CD8-positive, alpha-beta memory T cell (primary cell): Measurements from ENCODE around the gene SPATA16. TPM values are rescaled to one million over a fixed set of nuclear protein-coding genes. Genes with fewer than 3 reads are reported as not detected.
"Not testable (repeated sequence)": the region's sequence is repeated elsewhere in the genome, so short reads cannot be mapped to it uniquely, and the experiment has no call there.

ENCODE experiments used
- CTCF ChIA-PET: fragments of 350-600 bp; sonication (Branson Sonifier 250); formaldehyde crosslinking; loops from one replicate; lab custom pipeline; 2021; ENCODE audit warnings: antibody characterized with exemption; lab: Charles Lee
- POLR2A ChIA-PET: fragments of 350-600 bp; sonication (Branson Sonifier 250); formaldehyde crosslinking; loops from one replicate; lab custom pipeline; 2021; ENCODE audit warnings: antibody characterized with exemption; lab: Charles Lee
- DNase-seq, 5 donors: peaks; one replicate each; pipeline versions ENCODE4 v3.0.0 to v3.0.0-alpha.2; 2020 to 2022; ENCODE audit warnings: mixed read lengths in 1 of 5
- H3K27ac ChIP-seq: one replicate; pipeline ENCODE4 v1.7.0; 2013; ENCODE audit warnings: low read depth, mild to moderate bottlenecking, low read length, moderate library complexity
- H3K27me3 ChIP-seq: 2 replicates; pipeline ENCODE4 v1.7.0; 2013; ENCODE audit warnings: low read length, mild to moderate bottlenecking; ENCODE audit not compliant: insufficient read depth, poor library complexity, severe bottlenecking
- H3K36me3 ChIP-seq: 2 replicates; pipeline ENCODE4 v1.7.0; 2013; ENCODE audit warnings: mild to moderate bottlenecking, low read length, moderate library complexity; ENCODE audit not compliant: insufficient read depth
- H3K4me1 ChIP-seq: 2 replicates; pipeline ENCODE4 v1.7.0; 2013; ENCODE audit warnings: mild to moderate bottlenecking, low read length, moderate library complexity; ENCODE audit not compliant: insufficient read depth
- H3K4me3 ChIP-seq: 2 replicates; pipeline ENCODE4 v1.7.0; 2013; ENCODE audit warnings: mild to moderate bottlenecking, low read length
- H3K9me3 ChIP-seq: 2 replicates; pipeline ENCODE4 v1.7.0; 2013; ENCODE audit warnings: mild to moderate bottlenecking, low read length
- H3K27ac Mint-ChIP-seq, 8 donors: one replicate each; pipeline ENCODE4 v1.8.0; 2020 to 2021; ENCODE audit warnings: mixed read lengths in 8 of 8, mild to moderate bottlenecking in 6 of 8, inconsistent platforms in 3 of 8, moderate library complexity in 3 of 8
- H3K27me3 Mint-ChIP-seq, 2 donors: one replicate each; pipeline ENCODE4 v1.8.0; 2020 to 2021; ENCODE audit warnings: mixed read lengths in 2 of 2, mild to moderate bottlenecking in 1 of 2, moderate library complexity in 1 of 2
- H3K36me3 Mint-ChIP-seq, 3 donors: one replicate each; pipeline ENCODE4 v1.8.0; 2020 to 2021; ENCODE audit warnings: mixed read lengths in 3 of 3, inconsistent platforms in 1 of 3, mild to moderate bottlenecking in 1 of 3
- H3K4me1 Mint-ChIP-seq, 3 donors: one replicate each; pipeline ENCODE4 v1.8.0; 2020 to 2021; ENCODE audit warnings: mixed read lengths in 3 of 3, inconsistent platforms in 1 of 3, mild to moderate bottlenecking in 1 of 3
- H3K4me3 Mint-ChIP-seq, 7 donors: one replicate each; pipeline ENCODE4 v1.8.0; 2020 to 2021; ENCODE audit warnings: mixed read lengths in 7 of 7, mild to moderate bottlenecking in 6 of 7, moderate library complexity in 4 of 7, inconsistent platforms in 2 of 7
- H3K9me3 Mint-ChIP-seq, 5 donors: one replicate each; pipeline ENCODE4 v1.8.0; 2020 to 2022; ENCODE audit warnings: mixed read lengths in 5 of 5, mild to moderate bottlenecking in 3 of 5, moderate library complexity in 2 of 5, inconsistent platforms in 1 of 5
- polyA plus RNA-seq: library from polyadenylated mRNA; unstranded; fragments of 300-500 nt; fragmentation: Illumina TruSeq; gene quantifications from one replicate; pipeline ENCODE4 v1.2.3, GENCODE V29; 2021
- total RNA-seq, 2 experiments: library from RNA; stranded (reverse); gene quantifications; one replicate each; pipeline ENCODE4 v1.2.3, GENCODE V29; 2021

Gene SPATA16
- total and polyA plus RNA-seq, 3 experiments from 2014 or later, result not detected

DNA sequence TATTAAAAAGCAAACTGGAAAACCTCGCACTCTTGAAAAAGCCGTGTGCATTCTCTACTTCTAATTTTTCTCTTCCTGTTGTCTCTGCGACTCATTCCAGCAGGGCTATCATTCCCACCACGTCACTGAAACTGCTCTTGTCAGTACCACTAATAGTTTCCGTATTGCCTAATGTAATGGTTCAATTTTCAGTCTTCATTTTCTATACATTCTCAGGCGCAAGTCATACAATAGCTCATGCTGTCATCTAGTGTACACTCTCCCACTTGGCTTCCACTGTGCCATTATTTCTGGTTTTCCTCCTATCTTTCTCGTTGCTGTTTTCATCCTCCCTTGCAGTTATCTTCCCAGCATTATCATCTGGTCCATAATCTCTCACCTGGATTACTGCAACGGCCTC is 160.2 kb downstream of the SPATA16 start:
- POLR2A ChIA-PET, result no interaction called here

DNA sequence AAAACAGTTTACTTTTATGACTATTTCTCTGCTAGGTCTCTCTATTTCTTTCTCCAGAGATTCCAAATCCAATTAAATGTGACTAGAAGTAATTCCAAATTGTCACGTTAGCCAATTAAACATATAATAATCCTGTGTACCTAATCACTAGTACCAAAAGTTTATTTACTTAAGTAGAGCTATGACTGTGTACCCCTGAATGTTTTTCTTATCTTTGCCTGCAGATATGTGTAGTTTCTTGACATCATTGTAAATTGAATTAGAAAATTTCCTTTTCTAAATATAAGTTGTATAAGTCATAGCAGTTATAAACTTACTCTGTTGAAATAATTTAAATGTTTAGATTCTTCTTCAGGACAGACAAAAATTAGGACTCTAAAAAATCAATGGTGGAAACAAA is 163.3 kb downstream of the SPATA16 start:
- ChIA-PET CTCF (no interaction called here), POLR2A (no interaction called here)
- H3K27ac ChIP-seq, result no peak overlapping the region

More for the DNA sequence above, 160.2 kb downstream of the SPATA16 start:
- no peak overlapping the region for H3K4me3 Mint-ChIP-seq
- peaks cover 0 to 6% (median 0%) of the 10 kb centered on the region in 5 donors for H3K9me3 Mint-ChIP-seq
- H3K36me3 Mint-ChIP-seq, result no peaks in the 10 kb centered on the region
- DNase-seq, result no peak
- no peak overlapping the region for H3K4me3 ChIP-seq
- H3K4me1 Mint-ChIP-seq, result no peaks in the 10 kb centered on the region
- CTCF ChIA-PET, result no interaction called here
- no peaks in the 10 kb centered on the region for H3K27me3 ChIP-seq
- no peak overlapping the region for H3K27ac Mint-ChIP-seq
- H3K27me3 Mint-ChIP-seq, result peaks cover 0 to 1% of the 10 kb centered on the region in 2 donors
- H3K4me1 ChIP-seq, result no peaks in the 10 kb centered on the region
- no peaks in the 10 kb centered on the region for H3K36me3 ChIP-seq
- H3K27ac ChIP-seq, result no peak overlapping the region
- H3K9me3 ChIP-seq, result no peaks in the 10 kb centered on the region

DNA sequence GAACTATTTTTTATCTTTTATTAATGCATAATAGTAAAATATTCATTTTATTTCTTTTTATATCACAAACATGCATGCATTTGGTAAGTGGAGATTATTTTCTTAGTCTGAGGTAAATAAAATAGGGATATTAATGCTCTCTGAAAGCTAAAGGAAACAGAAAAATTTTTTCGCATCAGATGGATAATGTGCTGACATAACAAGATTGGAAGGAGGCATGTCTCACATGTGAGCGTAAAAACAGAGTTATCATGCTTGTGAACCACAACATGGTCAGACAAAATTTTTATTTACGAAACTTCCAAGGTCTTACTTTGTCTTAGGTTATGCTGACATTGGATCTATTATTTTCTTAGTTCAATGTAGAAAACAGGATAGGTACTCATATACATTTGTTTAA is 166.1 kb downstream of the SPATA16 start:
- Mint-ChIP-seq H3K27ac (no peak overlapping the region), H3K4me1 (no peaks in the 10 kb centered on the region), H3K36me3 (no peaks in the 10 kb centered on the region), H3K27me3 (no peaks in the 10 kb centered on the region), H3K9me3 (peaks cover 0 to 6% (median 0%) of the 10 kb centered on the region in 5 donors), H3K4me3 (no peak overlapping the region)
- H3K36me3 ChIP-seq, result no peaks in the 10 kb centered on the region
- ChIA-PET POLR2A (no interaction called here), CTCF (no interaction called here)
- H3K4me3 ChIP-seq, result no peak overlapping the region
- no peak for DNase-seq
- no peaks in the 10 kb centered on the region for H3K4me1 ChIP-seq
- H3K27ac ChIP-seq, result no peak overlapping the region
- no peaks in the 10 kb centered on the region for H3K27me3 ChIP-seq
- no peaks in the 10 kb centered on the region for H3K9me3 ChIP-seq

More for the DNA sequence above, 163.3 kb downstream of the SPATA16 start:
- Histone ChIP-seq H3K36me3 (no peaks in the 10 kb centered on the region), H3K9me3 (no peaks in the 10 kb centered on the region), H3K4me3 (no peak overlapping the region), H3K27me3 (no peaks in the 10 kb centered on the region), H3K4me1 (no peaks in the 10 kb centered on the region)
- DNase-seq, result no peak
- Mint-ChIP-seq H3K4me3 (no peak overlapping the region), H3K9me3 (peaks cover 0 to 6% (median 0%) of the 10 kb centered on the region in 5 donors), H3K27me3 (no peaks in the 10 kb centered on the region), H3K27ac (no peak overlapping the region), H3K36me3 (no peaks in the 10 kb centered on the region), H3K4me1 (no peaks in the 10 kb centered on the region)

DNA sequence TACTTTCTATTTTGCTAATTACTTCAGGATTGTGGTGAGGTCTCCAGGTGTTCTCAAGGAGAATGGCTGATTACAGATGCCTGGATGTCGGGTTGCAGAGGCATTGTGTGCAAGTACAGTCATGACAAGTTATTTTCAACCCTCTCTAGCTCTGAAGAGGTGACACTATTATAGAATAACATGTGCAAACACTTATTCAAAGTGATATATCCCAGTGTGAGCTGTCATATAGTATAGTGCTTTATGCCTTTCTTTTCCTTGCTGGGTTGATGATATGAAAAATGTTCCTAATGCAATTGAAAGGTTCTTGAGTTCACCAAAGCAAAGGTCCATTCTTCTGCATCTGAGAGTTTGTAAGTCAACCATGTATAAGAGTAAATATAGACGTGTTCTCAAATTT is 167.2 kb downstream of the SPATA16 start:
- ChIA-PET POLR2A (no interaction called here), CTCF (no interaction called here)
- Histone ChIP-seq H3K36me3 (no peaks in the 10 kb centered on the region), H3K4me3 (no peak overlapping the region), H3K27me3 (no peaks in the 10 kb centered on the region), H3K4me1 (no peaks in the 10 kb centered on the region), H3K27ac (no peak overlapping the region), H3K9me3 (no peaks in the 10 kb centered on the region)
- Mint-ChIP-seq H3K27ac (no peak overlapping the region), H3K27me3 (no peaks in the 10 kb centered on the region), H3K4me1 (no peaks in the 10 kb centered on the region), H3K9me3 (peaks cover 0 to 6% (median 0%) of the 10 kb centered on the region in 5 donors), H3K4me3 (no peak overlapping the region), H3K36me3 (no peaks in the 10 kb centered on the region)
- DNase-seq, result no peak

DNA sequence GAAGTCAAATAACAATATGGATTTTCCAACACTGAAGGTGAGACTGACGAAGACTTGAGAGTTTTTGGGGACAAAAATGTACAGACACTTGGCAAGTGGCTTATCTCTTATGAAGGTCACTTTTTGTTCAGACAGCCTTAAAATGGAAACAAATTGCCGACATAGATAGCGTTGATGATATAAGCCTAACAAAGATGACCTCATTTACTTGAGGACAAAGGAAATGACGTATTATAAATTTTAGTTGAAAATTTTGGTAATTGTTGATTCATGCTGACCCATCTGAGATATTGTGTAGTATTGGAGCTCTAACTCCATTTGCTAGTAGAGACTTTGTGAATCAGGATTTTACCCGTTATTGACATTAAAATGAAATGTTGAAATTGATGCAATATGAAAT is 168.3 kb downstream of the SPATA16 start:
- DNase-seq, result no peak
- no peaks in the 10 kb centered on the region for H3K36me3 ChIP-seq
- H3K4me1 ChIP-seq, result no peaks in the 10 kb centered on the region
- Mint-ChIP-seq H3K9me3 (peaks cover 0 to 2% (median 0%) of the 10 kb centered on the region in 5 donors), H3K27me3 (no peaks in the 10 kb centered on the region), H3K27ac (no peak overlapping the region), H3K4me1 (no peaks in the 10 kb centered on the region), H3K36me3 (no peaks in the 10 kb centered on the region), H3K4me3 (no peak overlapping the region)
- no peaks in the 10 kb centered on the region for H3K9me3 ChIP-seq
- ChIA-PET POLR2A (no interaction called here), CTCF (no interaction called here)
- no peaks in the 10 kb centered on the region for H3K27me3 ChIP-seq
- H3K4me3 ChIP-seq, result no peak overlapping the region
- no peak overlapping the region for H3K27ac ChIP-seq

DNA sequence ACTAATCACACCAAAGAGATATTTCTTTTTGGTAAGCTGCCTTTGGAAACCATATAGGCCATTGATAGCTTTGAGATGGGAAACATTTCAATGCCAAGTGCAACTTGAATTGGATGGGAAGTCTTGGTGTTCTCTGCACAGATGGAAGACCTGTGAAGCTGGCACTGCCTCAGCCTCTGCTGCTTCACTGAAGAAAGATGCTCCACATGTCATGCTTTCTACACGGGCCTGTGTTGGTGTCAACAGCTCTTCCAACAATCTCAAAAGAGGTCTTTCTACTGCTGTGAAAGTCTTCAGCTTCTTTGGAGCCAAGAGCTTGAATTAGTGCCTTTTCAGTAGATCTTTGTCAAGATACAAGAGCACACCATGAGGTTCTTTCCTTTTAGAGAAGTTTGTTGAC is 169.0 kb downstream of the SPATA16 start:
- Mint-ChIP-seq H3K36me3 (no peaks in the 10 kb centered on the region), H3K4me1 (no peaks in the 10 kb centered on the region), H3K9me3 (no peaks in the 10 kb centered on the region), H3K27me3 (no peaks in the 10 kb centered on the region), H3K27ac (no peak overlapping the region), H3K4me3 (no peak overlapping the region)
- Histone ChIP-seq H3K4me1 (no peaks in the 10 kb centered on the region), H3K27ac (no peak overlapping the region), H3K36me3 (no peaks in the 10 kb centered on the region), H3K4me3 (no peak overlapping the region), H3K9me3 (no peaks in the 10 kb centered on the region), H3K27me3 (no peaks in the 10 kb centered on the region)
- CTCF ChIA-PET, result no interaction called here
- POLR2A ChIA-PET, result no interaction called here
- no peak for DNase-seq

DNA sequence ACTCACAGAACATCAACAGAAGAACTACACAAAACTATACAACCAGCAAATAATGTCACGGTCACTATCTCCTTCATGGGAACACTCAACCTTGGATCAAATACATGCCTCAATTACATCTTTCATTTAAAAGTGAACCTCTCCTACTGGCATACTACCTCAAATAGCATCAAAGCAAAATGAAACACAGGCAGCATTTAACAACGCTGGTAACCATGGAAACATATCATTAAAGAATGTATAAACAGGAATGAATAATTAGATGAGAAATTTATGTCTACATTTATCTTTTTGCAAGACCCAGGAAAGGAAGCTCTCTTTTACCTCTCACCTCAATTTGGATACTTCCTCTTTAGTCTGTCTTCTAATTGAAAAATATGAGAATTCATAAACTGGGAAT is 172.4 kb downstream of the SPATA16 start:
- H3K36me3 Mint-ChIP-seq, result no peaks in the 10 kb centered on the region
- ChIA-PET POLR2A (no interaction called here), CTCF (no interaction called here)
- H3K27ac ChIP-seq, result no peak overlapping the region
- no peak for DNase-seq
- no peak overlapping the region for H3K27ac Mint-ChIP-seq
- H3K9me3 ChIP-seq, result no peaks in the 10 kb centered on the region
- no peaks in the 10 kb centered on the region for H3K4me1 ChIP-seq
- H3K4me3 ChIP-seq, result no peak overlapping the region
- H3K27me3 ChIP-seq, result no peaks in the 10 kb centered on the region
- H3K36me3 ChIP-seq, result no peaks in the 10 kb centered on the region
- H3K27me3 Mint-ChIP-seq, result no peaks in the 10 kb centered on the region
- H3K9me3 Mint-ChIP-seq, result peaks cover 0 to 4% (median 0%) of the 10 kb centered on the region in 5 donors
- no peaks in the 10 kb centered on the region for H3K4me1 Mint-ChIP-seq
- H3K4me3 Mint-ChIP-seq, result no peak overlapping the region

DNA sequence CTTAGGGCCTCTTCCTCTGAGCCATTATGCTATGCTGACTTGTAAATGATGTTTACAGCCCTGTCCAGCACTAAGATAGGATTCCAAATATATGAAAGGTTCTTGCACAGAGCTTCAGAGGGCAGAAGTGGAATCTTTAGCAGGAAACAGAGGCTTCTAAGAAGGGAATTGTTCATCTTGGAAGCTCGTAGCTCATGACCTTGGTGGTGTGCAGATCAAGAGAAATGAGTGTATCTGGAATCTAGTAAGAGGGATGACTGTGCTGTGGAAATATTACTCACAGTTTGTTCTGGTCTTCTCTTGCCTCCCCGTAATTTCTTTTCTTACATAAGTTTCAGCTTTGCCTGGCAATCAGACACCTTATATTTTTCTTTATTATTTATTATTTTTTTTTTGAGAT is 175.8 kb downstream of the SPATA16 start:
- Mint-ChIP-seq H3K27me3 (no peaks in the 10 kb centered on the region), H3K9me3 (peaks cover 0 to 4% (median 0%) of the 10 kb centered on the region in 5 donors), H3K4me1 (no peaks in the 10 kb centered on the region), H3K27ac (no peak overlapping the region), H3K36me3 (no peaks in the 10 kb centered on the region), H3K4me3 (no peak overlapping the region)
- no peaks in the 10 kb centered on the region for H3K9me3 ChIP-seq
- ChIA-PET CTCF (no interaction called here), POLR2A (no interaction called here)
- no peak overlapping the region for H3K27ac ChIP-seq
- H3K36me3 ChIP-seq, result no peaks in the 10 kb centered on the region
- H3K4me3 ChIP-seq, result no peak overlapping the region
- no peaks in the 10 kb centered on the region for H3K4me1 ChIP-seq
- DNase-seq, result no peak
- no peaks in the 10 kb centered on the region for H3K27me3 ChIP-seq

DNA sequence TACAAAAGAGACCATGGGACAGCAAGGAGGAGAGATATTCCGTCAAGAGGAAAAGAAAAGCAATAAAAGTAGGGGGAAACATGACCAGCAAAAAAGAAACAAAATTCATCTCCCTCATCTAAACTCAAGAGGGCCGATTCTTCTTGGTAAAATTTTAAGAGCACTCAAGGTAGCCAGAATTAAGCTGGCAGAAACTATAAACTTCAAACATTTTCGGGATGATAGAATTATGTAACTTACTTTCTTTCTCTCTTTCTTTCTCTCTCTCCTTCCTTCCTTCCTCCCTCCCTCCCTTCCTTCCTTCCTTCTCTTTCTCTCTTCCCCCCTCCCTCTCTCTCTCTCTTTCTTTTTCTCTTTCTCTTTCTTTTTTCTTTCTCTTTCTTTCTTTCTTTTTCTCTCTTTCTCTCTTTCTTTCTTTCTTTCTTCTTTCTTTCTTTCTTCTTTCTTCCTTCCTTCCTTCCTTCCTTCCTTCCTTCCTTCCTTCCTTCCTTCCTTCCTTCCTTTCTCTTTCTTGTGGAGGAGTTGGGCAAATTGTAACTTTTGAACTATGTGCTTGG is 180.3 kb downstream of the SPATA16 start:
- DNase-seq, H3K4me1 ChIP-seq, H3K36me3 Mint-ChIP-seq, H3K27ac Mint-ChIP-seq, H3K27me3 ChIP-seq, H3K36me3 ChIP-seq, H3K27me3 Mint-ChIP-seq, H3K9me3 Mint-ChIP-seq, H3K4me1 Mint-ChIP-seq, H3K27ac ChIP-seq, POLR2A ChIA-PET, CTCF ChIA-PET, H3K4me3 ChIP-seq, H3K4me3 Mint-ChIP-seq, H3K9me3 ChIP-seq: not testable (repeated sequence)
